Type B pancreatic cell (in vitro differentiated cells): ENCODE data around the gene MS4A10. TPM values are rescaled to one million over a fixed set of nuclear protein-coding genes. Genes with fewer than 3 reads are reported as not detected.
A peak's percentile ranks its signal among the peaks of the same experiment; 100 is the strongest.

Experiments
- DNase-seq: peaks from one replicate; pipeline ENCODE4 v3.0.0; 2021; ENCODE audit warnings: mixed read lengths; ENCODE audit not compliant: unreplicated experiment; ENCODE audit errors: extremely low spot score
- H3K27ac Mint-ChIP-seq: 2 replicates; pipeline ENCODE4 v1.8.0; 2021; ENCODE audit warnings: mild to moderate bottlenecking, mixed read lengths
- H3K27me3 Mint-ChIP-seq: 2 replicates; pipeline ENCODE4 v1.8.0; 2021; ENCODE audit warnings: mixed read lengths
- H3K36me3 Mint-ChIP-seq: 2 replicates; pipeline ENCODE4 v1.8.0; 2021; ENCODE audit warnings: mixed read lengths
- H3K4me1 Mint-ChIP-seq: one replicate; pipeline ENCODE4 v1.8.0; 2021; ENCODE audit warnings: mixed read lengths; ENCODE audit not compliant: unreplicated experiment
- H3K4me3 Mint-ChIP-seq: 2 replicates; pipeline ENCODE4 v1.8.0; 2021; ENCODE audit warnings: mild to moderate bottlenecking, mixed read lengths
- H3K9me3 Mint-ChIP-seq: 2 replicates; pipeline ENCODE4 v1.8.0; 2021; ENCODE audit warnings: mixed read lengths
- CTCF ChIP-seq: fragments of 200-600 bp; sonication (generic); conservative IDR thresholded peaks from 2 replicates; pipeline ENCODE4 v1.5.0; 2021; ENCODE audit warnings: antibody characterized with exemption, mild to moderate bottlenecking
- long read RNA-seq: library from polyadenylated mRNA; unstranded; transcript quantifications from one replicate; pipeline ENCODE4 v2.0.0, GENCODE V29; 2020
- total RNA-seq: library from RNA; stranded (reverse); gene quantifications from 2 replicates; pipeline ENCODE4 v1.2.1, GENCODE V29; 2021; ENCODE audit warnings: low replicate concordance

Gene MS4A10
- not detected in 2 replicates for total RNA-seq
- long read RNA-seq, partial matches to known transcripts: 0 of 2 reads
- long read RNA-seq, other reads (novel, unspliced or antisense): 0 of 2 reads

- H3K27ac Mint-ChIP-seq: no peak within 1 kb of the TSS
- H3K9me3 Mint-ChIP-seq: no peaks in the 10 kb centered on the region
- H3K36me3 Mint-ChIP-seq: no peaks in the 10 kb centered on the region
- no peak for TF ChIP-seq CTCF
- DNase-seq: no peak
- peaks cover 5% of the 10 kb centered on the region for H3K27me3 Mint-ChIP-seq
- peaks cover 16% of the 10 kb centered on the region for H3K4me1 Mint-ChIP-seq
- no peak within 1 kb of the TSS for H3K4me3 Mint-ChIP-seq
These were observed at the start of gene MS4A10 for GRCh38 chr11:60785136-60785535. MS4A10 (plus strand) TSS chr11:60785333; CDS start chr11:60790336, 5,003 bp downstream.

- no peaks in the 10 kb centered on the region for H3K4me1 Mint-ChIP-seq
- no peaks in the 10 kb centered on the region for H3K36me3 Mint-ChIP-seq
- H3K27me3 Mint-ChIP-seq: peaks cover 16% of the 10 kb centered on the region
- H3K27ac Mint-ChIP-seq: no peak overlapping the region
- H3K4me3 Mint-ChIP-seq: no peak overlapping the region
- DNase-seq: no peak
- TF ChIP-seq CTCF: peak; percentile 46
- peaks cover 5% of the 10 kb centered on the region for H3K9me3 Mint-ChIP-seq
These were observed 46.0 kb upstream of the MS4A10 start for GRCh38 chr11:60739114-60739513.

GRCh38 chr11:60740573-60740972 is 44.6 kb upstream of the MS4A10 start:
- Mint-ChIP-seq H3K9me3 (peaks cover 5% of the 10 kb centered on the region), H3K27me3 (peaks cover 16% of the 10 kb centered on the region), H3K4me1 (no peaks in the 10 kb centered on the region), H3K4me3 (no peak overlapping the region), H3K36me3 (no peaks in the 10 kb centered on the region), H3K27ac (no peak overlapping the region)
- TF ChIP-seq CTCF: no peak
- no peak for DNase-seq

GRCh38 chr11:60741421-60741820 is 43.7 kb upstream of the MS4A10 start:
- no peak overlapping the region for H3K27ac Mint-ChIP-seq
- no peak for DNase-seq
- H3K36me3 Mint-ChIP-seq: no peaks in the 10 kb centered on the region
- peaks cover 16% of the 10 kb centered on the region for H3K27me3 Mint-ChIP-seq
- TF ChIP-seq CTCF: no peak
- H3K4me1 Mint-ChIP-seq: no peaks in the 10 kb centered on the region
- no peak overlapping the region for H3K4me3 Mint-ChIP-seq
- H3K9me3 Mint-ChIP-seq: peaks cover 5% of the 10 kb centered on the region

- Mint-ChIP-seq H3K9me3 (peaks cover 5% of the 10 kb centered on the region), H3K4me3 (no peak overlapping the region), H3K27me3 (peaks cover 10% of the 10 kb centered on the region), H3K36me3 (no peaks in the 10 kb centered on the region), H3K27ac (no peak overlapping the region), H3K4me1 (peaks cover 4% of the 10 kb centered on the region)
- no peak for TF ChIP-seq CTCF
- DNase-seq: no peak
These were observed 42.1 kb upstream of the MS4A10 start for GRCh38 chr11:60743058-60743457.

- no peak overlapping the region for H3K4me3 Mint-ChIP-seq
- DNase-seq: no peak
- H3K36me3 Mint-ChIP-seq: no peaks in the 10 kb centered on the region
- TF ChIP-seq CTCF: no peak
- H3K27me3 Mint-ChIP-seq: peaks cover 5% of the 10 kb centered on the region
- H3K27ac Mint-ChIP-seq: no peak overlapping the region
- peaks cover 4% of the 10 kb centered on the region for H3K4me1 Mint-ChIP-seq
- H3K9me3 Mint-ChIP-seq: peaks cover 5% of the 10 kb centered on the region
These were observed 41.0 kb upstream of the MS4A10 start for GRCh38 chr11:60744114-60744513.
